ENCODE results near the gene POLDIP3.
A peak's percentile ranks its signal among the peaks of the same experiment; 100 is the strongest.

The POLDIP3 gene

GRCh38 chr22:42614312-42615091 lies at the start of gene POLDIP3:
POLDIP3 (minus strand) TSS chr22:42614883; CDS start chr22:42614857, 26 bp downstream.
- peak; percentile 100 for DNase-seq

GRCh38 chr22:42661985-42662831 lies 47.5 kb upstream of the POLDIP3 start:
- peak; percentile 94 for DNase-seq

GRCh38 chr22:42656578-42656977 lies 41.9 kb upstream of the POLDIP3 start:
- no peak for DNase-seq

- peak; percentile 40 for DNase-seq
Measured at GRCh38 chr22:42655693-42656092, 41.0 kb upstream of the POLDIP3 start.

- DNase-seq = no peak
Measured at GRCh38 chr22:42654436-42655073, 39.9 kb upstream of the POLDIP3 start.

- DNase-seq = no peak
Measured at GRCh38 chr22:42653999-42654398, 39.3 kb upstream of the POLDIP3 start.

- no peak for DNase-seq
Measured at GRCh38 chr22:42651134-42651533, 36.5 kb upstream of the POLDIP3 start.

- peak; percentile 92 for DNase-seq
Measured at GRCh38 chr22:42649246-42650099, 34.8 kb upstream of the POLDIP3 start, which contains the start of gene CYB5R3. CYB5R3 (minus strand) TSS chr22:42649392; CDS start chr22:42649315, 77 bp downstream.

- DNase-seq = peak; percentile 63
Measured at GRCh38 chr22:42648368-42649245, 33.9 kb upstream of the POLDIP3 start.

- no peak for DNase-seq
Measured at GRCh38 chr22:42648017-42648367, 33.3 kb upstream of the POLDIP3 start.

- no peak for DNase-seq
Measured at GRCh38 chr22:42646569-42647525, 32.2 kb upstream of the POLDIP3 start.

GRCh38 chr22:42645938-42646568 lies 31.4 kb upstream of the POLDIP3 start:
- DNase-seq = no peak

- no peak for DNase-seq
Measured at GRCh38 chr22:42645341-42645937, 30.8 kb upstream of the POLDIP3 start.

- DNase-seq = peak; percentile 48
Measured at GRCh38 chr22:42644422-42645340, 30.0 kb upstream of the POLDIP3 start.

- DNase-seq = no peak
Measured at GRCh38 chr22:42643634-42644421, 29.1 kb upstream of the POLDIP3 start.

- DNase-seq = no peak
Measured at GRCh38 chr22:42642806-42643633, 28.3 kb upstream of the POLDIP3 start.
